ENCODE measurements around the gene CATSPERE. TPM values are rescaled to one million over a fixed set of nuclear protein-coding genes. Genes with fewer than 3 reads are reported as not detected.

Gene CATSPERE
- under 1 TPM; 0.33 to 0.42 TPM for total RNA-seq
- 0.28 TPM for polyA plus RNA-seq (2013, experiment 1 of 2)
- polyA plus RNA-seq (2013, experiment 2 of 2), result 0.41 TPM
- long read RNA-seq, experiment 1, partial matches to known transcripts, result 0 of 1 reads
- long read RNA-seq, experiment 1, other reads (novel, unspliced or antisense), result 1 of 1 reads
- long read RNA-seq, experiment 2, result 0 reads
- long read RNA-seq, experiment 3, result 0 reads
- long read RNA-seq, experiment 4, result 0 reads

GRCh38 chr1:244461245-244462071 lies at the start of gene CATSPERE:
CATSPERE (plus strand) TSS chr1:244461273; CDS start chr1:244461430, 157 bp downstream.
- peak within 1 kb of the TSS; percentile 55 for H3K4me3 Mint-ChIP-seq
- peak within 1 kb of the TSS; percentile 92 for H3K27ac Mint-ChIP-seq
- peak; percentile 94 for DNase-seq
- Histone ChIP-seq H3K27ac (ENCODE audit: low read depth, low read length) (no peak within 1 kb of the TSS), H3K4me1 (ENCODE audit: control insufficient read depth, insufficient read depth, low read length) (no peaks in the 10 kb centered on the region), H3K27me3 (ENCODE audit: control insufficient read depth, insufficient read depth, low read length, poor library complexity, severe bottlenecking) (no peaks in the 10 kb centered on the region), H3K36me3 (ENCODE audit: control insufficient read depth, insufficient read depth, low read length) (no peaks in the 10 kb centered on the region), H3K9me3 (ENCODE audit: control insufficient read depth, low read length) (peaks cover 6% of the 10 kb centered on the region), H3K4me3 (ENCODE audit: low read length) (no peak within 1 kb of the TSS), H3K9ac (ENCODE audit: extremely low read depth, low read length, poor library complexity, severe bottlenecking) (no peak within 1 kb of the TSS)
- TF ChIP-seq CTCF (conservative IDR thresholded peaks at IDR 0.05), result no peak
- WGBS, 2 experiments (ENCODE audit: insufficient coverage in 1 of 2, insufficient read length in 1 of 2), result 88% methylated on average over 29 to 61 of the region's 61 CpGs
- peaks cover 28% of the 10 kb centered on the region for H3K9me3 Mint-ChIP-seq
- peaks cover 15% of the 10 kb centered on the region for H3K36me3 Mint-ChIP-seq (ENCODE audit: low read depth)
- H3K4me1 Mint-ChIP-seq, result peaks cover 5% of the 10 kb centered on the region
- H3K27me3 Mint-ChIP-seq (ENCODE audit: insufficient read depth), result no peaks in the 10 kb centered on the region

- Mint-ChIP-seq H3K9me3 (no peaks in the 10 kb centered on the region), H3K27ac (peak overlapping the region; percentile 10), H3K27me3 (ENCODE audit: insufficient read depth) (no peaks in the 10 kb centered on the region), H3K36me3 (ENCODE audit: low read depth) (peaks cover 66% of the 10 kb centered on the region), H3K4me3 (no peak overlapping the region), H3K4me1 (peaks cover 14% of the 10 kb centered on the region)
- H3K27ac ChIP-seq (ENCODE audit: low read depth, low read length), result no peak overlapping the region
- no peak overlapping the region for H3K9ac ChIP-seq (ENCODE audit: extremely low read depth, low read length, poor library complexity, severe bottlenecking)
- DNase-seq, result no peak
- no peaks in the 10 kb centered on the region for H3K9me3 ChIP-seq (ENCODE audit: control insufficient read depth, low read length)
- 95 to 96% methylated on average over 4 to 5 of the region's 5 CpGs for WGBS, 2 experiments (ENCODE audit: insufficient coverage in 1 of 2, insufficient read length in 1 of 2)
- no peaks in the 10 kb centered on the region for H3K4me1 ChIP-seq (ENCODE audit: control insufficient read depth, insufficient read depth, low read length)
- peaks cover 73% of the 10 kb centered on the region for H3K36me3 ChIP-seq (ENCODE audit: control insufficient read depth, insufficient read depth, low read length)
- no peak overlapping the region for H3K4me3 ChIP-seq (ENCODE audit: low read length)
- no peaks in the 10 kb centered on the region for H3K27me3 ChIP-seq (ENCODE audit: control insufficient read depth, insufficient read depth, low read length, poor library complexity, severe bottlenecking)
- no peak for TF ChIP-seq CTCF (conservative IDR thresholded peaks at IDR 0.05)
Measured at GRCh38 chr1:244412176-244412575, 48.9 kb upstream of the CATSPERE start.

GRCh38 chr1:244413736-244414135 lies 47.3 kb upstream of the CATSPERE start:
- no peak for DNase-seq
- WGBS, 2 experiments (ENCODE audit: insufficient coverage in 1 of 2, insufficient read length in 1 of 2), result 80 to 93% methylated on average over 1 to 3 of the region's 3 CpGs
- peaks cover 71% of the 10 kb centered on the region for H3K36me3 ChIP-seq (ENCODE audit: control insufficient read depth, insufficient read depth, low read length)
- H3K4me1 ChIP-seq (ENCODE audit: control insufficient read depth, insufficient read depth, low read length), result no peaks in the 10 kb centered on the region
- no peak overlapping the region for H3K4me3 ChIP-seq (ENCODE audit: low read length)
- H3K9me3 ChIP-seq (ENCODE audit: control insufficient read depth, low read length), result no peaks in the 10 kb centered on the region
- H3K27me3 Mint-ChIP-seq (ENCODE audit: insufficient read depth), result no peaks in the 10 kb centered on the region
- no peak overlapping the region for H3K27ac ChIP-seq (ENCODE audit: low read depth, low read length)
- H3K4me1 Mint-ChIP-seq, result peaks cover 14% of the 10 kb centered on the region
- H3K4me3 Mint-ChIP-seq, result no peak overlapping the region
- H3K27ac Mint-ChIP-seq, result no peak overlapping the region
- no peaks in the 10 kb centered on the region for H3K9me3 Mint-ChIP-seq
- no peaks in the 10 kb centered on the region for H3K27me3 ChIP-seq (ENCODE audit: control insufficient read depth, insufficient read depth, low read length, poor library complexity, severe bottlenecking)
- TF ChIP-seq CTCF (conservative IDR thresholded peaks at IDR 0.05), result no peak
- H3K36me3 Mint-ChIP-seq (ENCODE audit: low read depth), result peaks cover 75% of the 10 kb centered on the region
- H3K9ac ChIP-seq (ENCODE audit: extremely low read depth, low read length, poor library complexity, severe bottlenecking), result no peak overlapping the region
